ENCODE results near the gene BLOC1S6.
A peak's percentile ranks its signal among the peaks of the same experiment; 100 is the strongest.

BLOC1S6 gene

DNA sequence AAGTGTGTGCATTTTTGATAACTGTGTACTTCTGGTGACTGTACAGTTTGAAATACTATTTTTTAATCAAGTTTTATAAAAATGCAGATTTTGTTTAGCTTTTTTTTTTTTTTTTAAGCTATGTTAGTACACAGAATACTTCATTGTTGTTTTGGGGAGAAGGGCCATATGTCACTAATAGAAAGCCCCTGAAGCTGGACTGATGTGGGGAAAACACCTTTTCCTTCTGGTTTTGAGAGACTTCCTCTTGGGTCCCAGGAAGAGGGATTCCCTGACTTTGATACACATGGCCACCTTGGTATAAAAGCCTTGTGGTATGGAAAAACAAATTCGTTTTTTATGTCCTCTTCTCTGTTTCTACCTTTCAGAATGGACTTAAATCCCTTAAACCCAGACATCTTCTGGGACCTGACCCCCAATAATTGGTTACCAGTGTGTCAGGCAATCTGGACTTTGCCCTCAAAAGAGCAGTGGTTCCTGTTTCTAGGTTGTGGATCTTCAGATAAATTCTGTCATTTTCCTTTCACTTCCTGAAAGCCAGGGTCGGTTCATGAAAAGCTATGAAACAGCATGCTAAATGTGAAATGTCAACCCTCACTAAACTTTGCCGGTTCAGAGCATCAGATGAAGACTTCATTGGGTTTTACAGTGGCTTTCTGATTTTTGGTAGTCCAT lies 31.1 kb upstream of the BLOC1S6 start:
- Histone ChIP-seq H3K4me2 (ENCODE audit: low read length) (no peak overlapping the region), H3K4me3 (ENCODE audit: low read length) (no peak overlapping the region), H3K4me1 (ENCODE audit: control insufficient read depth, insufficient read depth, low read length) (no peaks in the 10 kb centered on the region), H3K27me3 (ENCODE audit: control insufficient read depth, insufficient read depth, low read length) (peaks cover 17% of the 10 kb centered on the region), H3K36me3 (ENCODE audit: insufficient read depth, low read length) (no peaks in the 10 kb centered on the region), H3K9ac (ENCODE audit: low read depth, low read length) (no peak overlapping the region), H3K9me3 (replicated peaks; ENCODE audit: low read length) (no peaks in the 10 kb centered on the region)

DNA sequence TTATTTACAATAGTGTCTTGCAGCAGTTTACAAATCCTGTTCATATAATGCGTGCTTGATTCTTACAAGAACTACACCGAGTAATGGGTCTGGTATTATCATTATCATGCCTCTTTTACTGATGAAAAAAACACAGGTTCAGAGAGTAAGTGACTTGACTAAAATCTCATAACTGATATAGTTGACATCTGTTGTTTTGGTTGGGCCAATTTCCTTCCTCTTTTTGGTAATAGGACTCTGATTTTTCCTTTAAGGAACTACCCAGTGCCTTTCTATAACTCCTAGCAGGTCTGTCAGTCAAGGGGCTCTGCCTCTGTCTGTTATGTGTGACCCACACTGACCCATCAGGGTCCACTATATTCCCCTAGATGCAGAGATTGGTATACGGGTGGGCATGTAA lies 14.6 kb upstream of the BLOC1S6 start:
- Histone ChIP-seq H3K4me2 (ENCODE audit: low read length) (no peak overlapping the region), H3K9me3 (replicated peaks; ENCODE audit: low read length) (no peaks in the 10 kb centered on the region), H3K27me3 (ENCODE audit: control insufficient read depth, insufficient read depth, low read length) (peaks cover 39% of the 10 kb centered on the region), H3K4me3 (ENCODE audit: low read length) (no peak overlapping the region), H3K36me3 (ENCODE audit: insufficient read depth, low read length) (no peaks in the 10 kb centered on the region), H3K4me1 (ENCODE audit: control insufficient read depth, insufficient read depth, low read length) (no peaks in the 10 kb centered on the region), H3K9ac (ENCODE audit: low read depth, low read length) (no peak overlapping the region)

DNA sequence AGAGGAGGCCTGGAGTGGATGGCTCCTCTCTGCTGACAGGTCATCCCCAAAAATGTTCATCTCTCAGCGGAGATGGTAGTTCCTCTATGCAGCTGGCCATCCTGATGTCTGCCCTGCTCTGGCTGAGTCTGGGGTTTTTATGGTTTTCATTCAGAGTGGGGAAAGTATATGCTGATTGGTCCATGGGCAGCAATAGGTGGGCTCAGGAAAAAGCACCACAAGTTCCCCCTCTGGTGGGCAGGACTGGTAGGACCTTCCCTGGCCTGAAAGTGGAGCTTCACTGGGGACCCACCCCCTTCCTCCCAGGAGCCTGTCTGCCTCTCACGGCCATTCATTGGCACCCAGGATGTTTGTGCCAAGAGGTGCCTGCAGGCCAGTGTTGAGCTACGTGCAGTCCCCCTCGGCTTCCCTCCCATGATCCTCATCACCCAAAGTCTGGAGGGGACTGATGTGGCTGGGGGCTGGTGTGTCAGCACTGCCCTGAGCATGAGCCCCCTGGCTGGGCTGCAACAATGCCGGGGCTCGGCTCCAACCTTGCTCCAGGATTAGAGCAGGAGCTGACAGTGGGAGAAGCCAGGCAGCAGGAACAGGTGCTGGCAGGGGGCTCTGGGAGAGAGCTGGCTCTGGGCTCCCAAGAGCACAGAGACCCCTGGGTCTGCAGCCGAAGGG lies 13.1 kb upstream of the BLOC1S6 start:
- Histone ChIP-seq H3K27me3 (ENCODE audit: control insufficient read depth, insufficient read depth, low read length) (peaks cover 35% of the 10 kb centered on the region), H3K9me3 (replicated peaks; ENCODE audit: low read length) (no peaks in the 10 kb centered on the region), H3K4me2 (ENCODE audit: low read length) (no peak overlapping the region), H3K4me3 (ENCODE audit: low read length) (no peak overlapping the region), H3K36me3 (ENCODE audit: insufficient read depth, low read length) (no peaks in the 10 kb centered on the region), H3K4me1 (ENCODE audit: control insufficient read depth, insufficient read depth, low read length) (no peaks in the 10 kb centered on the region), H3K9ac (ENCODE audit: low read depth, low read length) (no peak overlapping the region)

DNA sequence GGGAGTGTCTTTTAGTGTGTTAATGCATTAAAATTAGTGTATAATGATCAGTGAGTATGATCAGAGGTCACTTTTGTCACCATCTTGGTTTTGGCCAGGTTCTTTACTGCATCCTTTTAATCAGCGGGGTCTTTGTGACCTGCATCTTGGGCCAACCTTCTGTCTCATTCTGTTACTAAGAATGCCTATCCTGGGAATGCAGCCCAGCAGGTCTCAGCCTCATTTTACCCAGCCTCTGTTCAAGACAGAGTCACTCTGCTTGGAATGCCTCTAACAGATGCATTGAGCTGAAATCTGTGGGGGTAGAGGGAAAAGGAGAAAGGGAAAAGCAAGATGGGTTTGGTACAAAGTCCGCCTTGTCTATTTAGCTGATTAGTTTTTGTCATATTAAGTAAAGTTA lies 5.3 kb upstream of the BLOC1S6 start:
- no peak overlapping the region for H3K9ac ChIP-seq (ENCODE audit: low read depth, low read length)
- H3K4me3 ChIP-seq (ENCODE audit: low read length) = no peak overlapping the region

DNA sequence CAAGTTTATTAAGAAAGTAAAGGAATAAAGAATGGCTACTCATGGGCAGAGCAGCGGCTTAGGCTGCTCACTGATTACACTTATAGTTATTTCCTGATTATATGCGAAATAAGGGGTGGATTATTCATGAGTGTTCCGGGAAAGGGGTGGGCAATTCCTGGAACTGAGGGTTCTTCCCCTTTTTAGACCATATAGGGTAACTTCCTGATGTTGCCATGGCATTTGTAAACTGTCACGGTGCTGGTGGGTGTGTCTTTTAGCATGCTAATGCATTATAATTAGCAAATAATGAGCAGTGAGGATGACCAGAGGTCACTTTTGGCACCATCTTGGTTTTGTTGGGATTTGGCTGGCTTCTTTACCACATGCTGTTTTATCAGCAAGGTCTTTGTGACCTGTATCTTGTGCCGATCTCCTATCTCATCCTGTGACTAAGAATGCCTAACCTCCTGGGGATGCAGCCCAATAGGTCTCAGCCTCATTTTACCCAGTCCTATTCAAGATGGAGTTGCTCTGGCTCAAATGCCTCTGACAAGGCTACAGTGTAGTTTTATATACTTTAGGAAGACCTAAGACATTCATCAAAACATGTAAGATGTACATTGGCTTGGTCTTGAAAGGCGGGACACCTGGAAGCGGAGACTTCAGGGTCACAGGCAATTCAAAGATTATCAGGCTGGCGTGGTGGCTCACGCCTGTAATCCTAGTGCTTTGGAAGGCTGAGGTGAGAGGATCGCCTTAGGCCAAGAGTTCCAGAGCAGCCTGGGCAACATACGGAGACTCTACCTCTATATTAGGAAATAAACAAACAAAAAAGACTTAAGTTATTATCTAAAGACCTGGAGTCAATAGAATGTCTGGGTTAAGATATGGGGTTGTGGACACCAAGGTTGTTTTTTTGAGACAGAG lies 3.2 kb upstream of the BLOC1S6 start:
- peaks cover 7% of the 10 kb centered on the region for H3K4me1 ChIP-seq (ENCODE audit: control insufficient read depth, insufficient read depth, low read length)
- no peaks in the 10 kb centered on the region for H3K27me3 ChIP-seq (ENCODE audit: control insufficient read depth, insufficient read depth, low read length)
- H3K9ac ChIP-seq (ENCODE audit: low read depth, low read length) = no peak overlapping the region
- H3K4me2 ChIP-seq (ENCODE audit: low read length) = no peak overlapping the region
- H3K36me3 ChIP-seq (ENCODE audit: insufficient read depth, low read length) = no peaks in the 10 kb centered on the region
- H3K4me3 ChIP-seq (ENCODE audit: low read length) = no peak overlapping the region
- H3K9me3 ChIP-seq (replicated peaks; ENCODE audit: low read length) = no peaks in the 10 kb centered on the region

More for the DNA sequence above, 5.3 kb upstream of the BLOC1S6 start:
- H3K4me2 ChIP-seq (ENCODE audit: low read length) = no peak overlapping the region
- H3K36me3 ChIP-seq (ENCODE audit: insufficient read depth, low read length) = no peaks in the 10 kb centered on the region
- H3K27me3 ChIP-seq (ENCODE audit: control insufficient read depth, insufficient read depth, low read length) = no peaks in the 10 kb centered on the region
- H3K9me3 ChIP-seq (replicated peaks; ENCODE audit: low read length) = no peaks in the 10 kb centered on the region
- H3K4me1 ChIP-seq (ENCODE audit: control insufficient read depth, insufficient read depth, low read length) = no peaks in the 10 kb centered on the region

DNA sequence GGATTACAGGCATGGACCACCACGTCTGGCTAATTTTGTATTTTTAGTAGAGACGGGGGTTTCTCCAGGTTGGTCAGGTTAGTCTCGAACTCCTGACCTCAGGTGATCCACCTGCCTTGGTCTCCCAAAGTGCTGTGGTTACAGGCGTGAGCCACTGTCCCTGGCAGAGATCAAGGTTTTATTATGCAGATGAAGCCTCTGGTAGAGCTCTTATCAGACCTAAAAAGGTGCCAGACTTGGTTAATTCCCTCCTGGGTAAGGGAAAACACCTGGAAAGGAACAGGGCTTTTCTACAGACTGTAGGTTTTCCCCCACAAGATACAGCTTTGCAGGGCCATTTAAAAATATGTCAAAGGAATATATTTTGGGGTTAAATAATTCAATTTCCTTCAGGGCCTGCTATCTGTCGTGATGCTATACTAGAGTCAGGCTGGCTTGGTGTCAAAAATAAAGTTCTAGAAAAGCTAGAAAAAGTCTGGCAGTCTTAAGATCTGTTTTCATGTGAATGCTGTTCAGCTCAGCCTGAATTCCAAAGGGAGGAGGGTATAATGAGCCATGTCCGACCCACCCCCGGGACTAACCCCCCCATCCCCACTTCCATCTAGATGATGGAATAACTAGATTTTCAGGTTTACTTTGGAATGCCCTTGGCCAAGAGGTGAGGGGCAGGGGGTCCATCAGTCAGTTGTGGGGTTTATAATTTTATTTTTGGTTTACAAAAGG lies 1.9 kb upstream of the BLOC1S6 start:
- Histone ChIP-seq H3K27me3 (ENCODE audit: control insufficient read depth, insufficient read depth, low read length) (no peaks in the 10 kb centered on the region), H3K4me1 (ENCODE audit: control insufficient read depth, insufficient read depth, low read length) (peaks cover 17% of the 10 kb centered on the region), H3K4me3 (ENCODE audit: low read length) (no peak overlapping the region), H3K36me3 (ENCODE audit: insufficient read depth, low read length) (no peaks in the 10 kb centered on the region), H3K9ac (ENCODE audit: low read depth, low read length) (no peak overlapping the region), H3K4me2 (ENCODE audit: low read length) (peak overlapping the region; percentile 88), H3K9me3 (replicated peaks; ENCODE audit: low read length) (no peaks in the 10 kb centered on the region)

DNA sequence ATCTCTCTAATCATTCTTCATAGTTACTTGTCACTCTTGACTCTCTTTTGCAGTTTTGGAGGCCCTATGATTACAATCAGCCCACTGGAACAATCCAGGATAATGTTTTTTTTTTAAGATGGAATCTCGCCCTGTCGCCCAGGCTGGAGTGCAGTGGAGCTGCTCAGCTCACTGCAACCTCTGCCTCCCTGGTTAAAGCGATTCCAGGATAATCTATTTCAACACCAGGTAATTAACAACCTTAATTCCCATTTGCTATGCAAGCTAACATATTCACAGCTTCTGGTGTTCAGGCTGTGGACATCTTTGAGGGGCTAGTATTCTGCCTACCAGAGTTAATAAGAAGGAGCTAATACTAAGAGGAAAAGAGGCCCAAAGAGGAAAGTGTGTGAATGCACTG lies 1.1 kb upstream of the BLOC1S6 start:
- Histone ChIP-seq H3K4me3 (ENCODE audit: low read length) (peak overlapping the region; percentile 87), H3K36me3 (ENCODE audit: insufficient read depth, low read length) (no peaks in the 10 kb centered on the region), H3K27me3 (ENCODE audit: control insufficient read depth, insufficient read depth, low read length) (no peaks in the 10 kb centered on the region), H3K4me1 (ENCODE audit: control insufficient read depth, insufficient read depth, low read length) (peaks cover 17% of the 10 kb centered on the region), H3K4me2 (ENCODE audit: low read length) (peak overlapping the region; percentile 88), H3K9ac (ENCODE audit: low read depth, low read length) (peak overlapping the region; percentile 95), H3K9me3 (replicated peaks; ENCODE audit: low read length) (no peaks in the 10 kb centered on the region)

DNA sequence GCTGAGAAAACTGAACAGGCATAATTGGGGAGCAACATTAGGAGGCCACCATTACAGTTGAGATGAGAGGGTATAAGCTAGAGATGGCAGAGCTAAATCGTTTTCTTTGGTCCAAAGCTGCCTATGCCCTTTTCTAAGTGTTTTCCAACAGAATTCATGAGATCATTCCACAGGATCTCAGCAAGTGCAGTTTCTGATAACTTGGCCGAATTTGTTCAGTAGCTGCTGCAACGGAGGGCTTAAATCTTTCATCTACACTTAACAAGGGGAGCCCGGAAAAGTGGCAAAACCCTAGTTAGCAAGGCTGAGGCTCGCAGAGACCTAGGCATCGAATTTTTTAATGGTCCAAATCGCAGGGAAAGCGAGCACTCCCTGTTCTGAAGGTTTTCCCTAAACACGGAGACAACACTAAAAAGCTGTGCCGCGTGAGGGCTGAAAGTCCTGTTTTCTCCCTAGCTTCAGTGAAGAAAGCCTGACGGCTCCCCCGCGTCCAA lies 531 bp upstream of the BLOC1S6 start:
- peaks cover 17% of the 10 kb centered on the region for H3K4me1 ChIP-seq (ENCODE audit: control insufficient read depth, insufficient read depth, low read length)

DNA sequence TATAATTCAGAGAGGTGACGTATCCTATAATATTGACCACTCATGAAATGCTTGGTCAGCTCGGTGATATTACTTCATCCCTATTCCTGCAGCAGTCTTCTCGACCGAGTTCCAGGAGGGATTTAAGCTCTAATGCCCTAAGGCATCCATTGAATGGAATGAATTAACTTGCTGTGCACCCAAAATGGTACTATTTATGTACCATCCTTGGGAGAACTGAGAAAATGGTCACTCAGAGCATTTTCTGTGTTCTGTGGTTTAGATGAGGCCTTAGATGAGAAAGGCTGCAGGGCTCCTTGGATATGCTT lies 638 bp downstream of the BLOC1S6 start:
- Histone ChIP-seq H3K9ac (ENCODE audit: low read depth, low read length) (peak overlapping the region; percentile 95), H3K36me3 (ENCODE audit: insufficient read depth, low read length) (no peaks in the 10 kb centered on the region), H3K4me1 (ENCODE audit: control insufficient read depth, insufficient read depth, low read length) (peaks cover 17% of the 10 kb centered on the region), H3K9me3 (replicated peaks; ENCODE audit: low read length) (no peaks in the 10 kb centered on the region), H3K27me3 (ENCODE audit: control insufficient read depth, insufficient read depth, low read length) (no peaks in the 10 kb centered on the region), H3K4me3 (ENCODE audit: low read length) (peak overlapping the region; percentile 87), H3K4me2 (ENCODE audit: low read length) (peak overlapping the region; percentile 88)

More for the DNA sequence above, 531 bp upstream of the BLOC1S6 start:
- peak overlapping the region; percentile 88 for H3K4me2 ChIP-seq (ENCODE audit: low read length)
- no peaks in the 10 kb centered on the region for H3K36me3 ChIP-seq (ENCODE audit: insufficient read depth, low read length)
- H3K9me3 ChIP-seq (replicated peaks; ENCODE audit: low read length) = no peaks in the 10 kb centered on the region
- no peaks in the 10 kb centered on the region for H3K27me3 ChIP-seq (ENCODE audit: control insufficient read depth, insufficient read depth, low read length)
- peak overlapping the region; percentile 95 for H3K9ac ChIP-seq (ENCODE audit: low read depth, low read length)
- peak overlapping the region; percentile 87 for H3K4me3 ChIP-seq (ENCODE audit: low read length)

DNA sequence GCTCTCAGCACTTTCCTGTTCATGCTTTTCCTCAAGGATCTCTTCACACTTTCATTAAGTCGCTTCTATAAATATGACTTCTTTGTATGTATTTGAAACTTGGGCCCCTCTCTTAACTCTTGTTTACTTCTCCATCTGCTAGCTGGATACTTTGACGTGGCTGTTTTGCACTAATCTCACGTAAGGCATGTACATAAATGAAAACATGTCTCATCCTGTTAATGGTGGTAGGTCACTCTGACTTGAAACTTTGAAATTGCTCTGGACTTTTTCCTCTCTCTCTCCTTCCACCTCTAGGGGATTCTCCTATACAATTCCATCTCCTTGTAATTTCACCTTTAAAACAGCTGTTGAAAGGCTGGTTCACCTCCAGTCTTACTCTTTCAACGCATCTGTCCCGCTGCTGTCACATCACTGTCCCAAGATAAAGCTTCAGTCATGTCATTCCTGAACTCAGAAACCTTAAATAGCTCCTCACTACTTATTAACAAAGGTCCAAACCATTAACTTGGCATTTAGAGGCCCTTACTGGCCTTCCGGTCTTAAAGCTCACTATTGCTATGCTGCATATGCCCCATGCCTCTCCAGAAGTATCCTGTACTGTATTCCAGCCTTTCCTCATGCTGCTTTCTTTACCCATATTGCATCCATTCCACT lies 1.2 kb downstream of the BLOC1S6 start:
- no peaks in the 10 kb centered on the region for H3K9me3 ChIP-seq (replicated peaks; ENCODE audit: low read length)
- no peaks in the 10 kb centered on the region for H3K36me3 ChIP-seq (ENCODE audit: insufficient read depth, low read length)
- H3K4me3 ChIP-seq (ENCODE audit: low read length) = peak overlapping the region; percentile 87
- no peaks in the 10 kb centered on the region for H3K27me3 ChIP-seq (ENCODE audit: control insufficient read depth, insufficient read depth, low read length)
- H3K4me1 ChIP-seq (ENCODE audit: control insufficient read depth, insufficient read depth, low read length) = peaks cover 17% of the 10 kb centered on the region
- peak overlapping the region; percentile 95 for H3K9ac ChIP-seq (ENCODE audit: low read depth, low read length)
- H3K4me2 ChIP-seq (ENCODE audit: low read length) = peak overlapping the region; percentile 88

Data from skeletal muscle satellite cell (primary cell).